Caco-2 (cell line): Measurements from ENCODE around the gene SLC25A2. TPM values are rescaled to one million over a fixed set of nuclear protein-coding genes. Genes with fewer than 3 reads are reported as not detected.

Source experiments
- BruUV-seq: library from RNA; stranded (reverse); fragments of 400-500 nt; replicated peaks from 2 replicates; lab custom pipeline; 2021; lab: Mats Ljungman, UMichigan
- CTCF ChIA-PET: fragments of 300-600 bp; sonication (Branson Sonifier 250); formaldehyde crosslinking; loops from one replicate; lab custom pipeline; 2022; ENCODE audit warnings: antibody characterized with exemption; lab: Charles Lee
- POLR2A ChIA-PET: fragments of 300-600 bp; sonication (Branson Sonifier 250); formaldehyde crosslinking; loops from one replicate; lab custom pipeline; 2022; ENCODE audit warnings: antibody characterized with exemption; lab: Charles Lee
- DNase-seq, 2 experiments: peaks; one replicate each; pipeline versions ENCODE4 v3.0.0 to v3.0.0-alpha.2; 2020 to 2022
- H3K27me3 ChIP-seq: replicated peaks from 2 replicates; pipeline ENCODE4 v1.6.0; 2011; ENCODE audit warnings: low read length; ENCODE audit not compliant: control insufficient read depth, insufficient read depth
- H3K36me3 ChIP-seq: 2 replicates; pipeline ENCODE4 v1.5.1; 2011; ENCODE audit warnings: low read length; ENCODE audit not compliant: control insufficient read depth, insufficient read depth
- H3K4me1 ChIP-seq: fragments of 250-450 bp; sonication (Bioruptor Pico); 2 replicates; pipeline ENCODE4 v1.5.1; 2020; ENCODE audit warnings: mild to moderate bottlenecking
- H3K4me3 ChIP-seq: 2 replicates; pipeline ENCODE4 v1.5.1; 2011; ENCODE audit warnings: low read depth, mild to moderate bottlenecking, control low read depth, low read length
- H3K9me3 ChIP-seq: fragments of 250-450 bp; sonication (Bioruptor Pico); 2 replicates; pipeline ENCODE4 v1.5.1; 2020; ENCODE audit warnings: mild to moderate bottlenecking, moderate library complexity
- H3K27ac Mint-ChIP-seq: one replicate; pipeline ENCODE4 v1.8.0; 2022; ENCODE audit warnings: mixed read lengths; ENCODE audit not compliant: unreplicated experiment
- H3K27me3 Mint-ChIP-seq: one replicate; pipeline ENCODE4 v1.8.0; 2022; ENCODE audit warnings: mixed read lengths; ENCODE audit not compliant: insufficient read depth, unreplicated experiment
- H3K36me3 Mint-ChIP-seq: one replicate; pipeline ENCODE4 v1.8.0; 2022; ENCODE audit warnings: mild to moderate bottlenecking, mixed read lengths; ENCODE audit not compliant: insufficient read depth, unreplicated experiment
- H3K4me1 Mint-ChIP-seq: one replicate; pipeline ENCODE4 v1.8.0; 2022; ENCODE audit warnings: low read depth, mixed read lengths; ENCODE audit not compliant: unreplicated experiment
- H3K4me3 Mint-ChIP-seq: one replicate; pipeline ENCODE4 v1.8.0; 2022; ENCODE audit warnings: mild to moderate bottlenecking, moderate library complexity, mixed read lengths; ENCODE audit not compliant: unreplicated experiment
- H3K9me3 Mint-ChIP-seq: one replicate; pipeline ENCODE4 v1.8.0; 2022; ENCODE audit warnings: mixed read lengths; ENCODE audit not compliant: unreplicated experiment
- intact Hi-C: fragments of 100-400 bp; cut with micrococcal nuclease; formaldehyde crosslinking; loops from one replicate; pipeline ENCODE4 v1.10.0; 2022; ENCODE audit not compliant: unreplicated experiment
- total RNA-seq: library from RNA; stranded (reverse); gene quantifications from 2 replicates; pipeline ENCODE4 v1.2.3, GENCODE V29; 2022
- TF ChIP-seq, protein P1 (sequence below), 2 experiments: fragments of 200-600 bp in 1 of 2; IDR thresholded peaks; 1 replicate in 1 of 2; 2 replicates in 1 of 2; pipeline versions ENCODE4 v1.5.1 to v1.8.0; 2011 to 2022; ENCODE audit warnings: antibody characterized with exemption in 1 of 2, control low read depth in 1 of 2, inconsistent platforms in 1 of 2, low read depth in 1 of 2, low read length in 1 of 2, mild to moderate bottlenecking in 1 of 2, moderate library complexity in 1 of 2; ENCODE audit not compliant: insufficient read depth in 1 of 2, severe bottlenecking in 1 of 2, unreplicated experiment in 1 of 2

The SLC25A2 gene
- total RNA-seq, 1 experiment from 2014 or later = 0.64 TPM

DNA sequence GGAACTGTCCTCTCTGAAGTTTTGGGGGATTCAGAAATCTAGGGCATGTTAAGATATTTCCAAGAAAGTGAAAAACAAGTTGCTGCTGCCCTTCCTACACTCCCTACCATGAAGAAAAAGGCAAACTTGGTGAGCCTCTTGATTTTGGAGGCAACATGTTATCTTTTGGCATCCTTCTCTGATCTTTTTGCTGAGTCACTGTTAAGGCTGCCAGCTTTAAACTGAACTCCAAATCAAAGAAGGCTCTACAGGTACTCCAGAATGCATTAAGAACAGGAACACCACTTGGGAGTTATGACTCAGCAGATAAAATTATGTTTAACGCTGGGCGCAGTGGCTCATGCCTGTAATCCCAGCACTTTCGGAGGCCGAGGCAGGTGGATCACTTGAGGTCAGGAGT is 34.7 kb downstream of the SLC25A2 start:
- no peaks in the 10 kb centered on the region for H3K4me1 Mint-ChIP-seq
- H3K27me3 Mint-ChIP-seq = no peaks in the 10 kb centered on the region
- CTCF ChIA-PET = no interaction called here
- intact Hi-C loops = no loop called here
- H3K4me3 ChIP-seq = no peak overlapping the region
- H3K4me3 Mint-ChIP-seq = no peak overlapping the region
- no peaks in the 10 kb centered on the region for H3K36me3 Mint-ChIP-seq
- peaks cover 26% of the 10 kb centered on the region; the same call in 1 of the 2 replicates for H3K9me3 ChIP-seq
- H3K27me3 ChIP-seq = no peaks in the 10 kb centered on the region
- H3K36me3 ChIP-seq = no peaks in the 10 kb centered on the region
- no peaks in the 10 kb centered on the region for H3K4me1 ChIP-seq
- TF ChIP-seq, protein P1, sequence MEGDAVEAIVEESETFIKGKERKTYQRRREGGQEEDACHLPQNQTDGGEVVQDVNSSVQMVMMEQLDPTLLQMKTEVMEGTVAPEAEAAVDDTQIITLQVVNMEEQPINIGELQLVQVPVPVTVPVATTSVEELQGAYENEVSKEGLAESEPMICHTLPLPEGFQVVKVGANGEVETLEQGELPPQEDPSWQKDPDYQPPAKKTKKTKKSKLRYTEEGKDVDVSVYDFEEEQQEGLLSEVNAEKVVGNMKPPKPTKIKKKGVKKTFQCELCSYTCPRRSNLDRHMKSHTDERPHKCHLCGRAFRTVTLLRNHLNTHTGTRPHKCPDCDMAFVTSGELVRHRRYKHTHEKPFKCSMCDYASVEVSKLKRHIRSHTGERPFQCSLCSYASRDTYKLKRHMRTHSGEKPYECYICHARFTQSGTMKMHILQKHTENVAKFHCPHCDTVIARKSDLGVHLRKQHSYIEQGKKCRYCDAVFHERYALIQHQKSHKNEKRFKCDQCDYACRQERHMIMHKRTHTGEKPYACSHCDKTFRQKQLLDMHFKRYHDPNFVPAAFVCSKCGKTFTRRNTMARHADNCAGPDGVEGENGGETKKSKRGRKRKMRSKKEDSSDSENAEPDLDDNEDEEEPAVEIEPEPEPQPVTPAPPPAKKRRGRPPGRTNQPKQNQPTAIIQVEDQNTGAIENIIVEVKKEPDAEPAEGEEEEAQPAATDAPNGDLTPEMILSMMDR (IDR thresholded peaks at IDR 0.05; ENCODE audit: insufficient read depth in 1 of 2, low read depth in 1 of 2, low read length in 1 of 2, severe bottlenecking in 1 of 2, unreplicated experiment in 1 of 2) = no peak
- no peak overlapping the region for H3K27ac Mint-ChIP-seq
- no TSS peak for BruUV-seq
- peaks cover 60% of the 10 kb centered on the region for H3K9me3 Mint-ChIP-seq
- no peak for DNase-seq
- POLR2A ChIA-PET = no interaction called here

- H3K4me1 Mint-ChIP-seq = no peaks in the 10 kb centered on the region
Measured at GRCh38 chr5:141261238-141261546, 42.7 kb downstream of the SLC25A2 start.

DNA sequence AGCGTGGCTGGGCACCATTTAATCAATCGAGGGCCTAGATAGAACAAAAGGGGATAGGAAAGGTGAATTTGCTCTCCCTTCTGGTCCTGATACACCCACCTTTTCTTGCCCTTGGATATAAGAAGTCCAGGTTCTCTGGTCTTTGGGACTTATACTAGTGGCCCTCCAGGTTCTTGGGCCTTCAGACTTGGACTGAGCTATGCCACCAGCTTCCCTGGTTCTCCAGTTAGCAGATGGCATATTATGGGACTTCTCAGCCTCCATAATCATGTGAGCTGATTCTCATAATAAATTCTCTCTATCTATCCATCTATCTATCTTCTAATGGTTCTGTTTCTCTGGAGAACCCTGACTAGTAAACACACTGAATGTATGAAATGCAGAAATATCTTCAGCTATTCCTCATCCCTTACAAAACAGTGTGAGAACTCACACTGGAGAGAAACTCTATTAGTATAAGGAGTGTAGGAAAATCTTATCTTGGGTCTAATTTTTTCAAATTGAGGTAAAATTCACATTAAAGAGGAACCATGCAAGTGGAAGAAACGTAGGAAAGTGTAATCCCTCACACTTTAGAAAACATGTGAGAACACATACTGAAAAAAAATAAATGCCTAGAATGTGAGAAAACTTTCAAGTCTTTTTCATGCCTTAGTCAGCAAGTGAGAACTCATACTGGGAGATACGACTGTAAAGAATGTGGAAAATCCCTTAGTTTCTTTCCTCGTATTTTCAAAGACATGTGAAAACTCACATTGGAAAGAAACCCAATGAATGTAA is 43.2 kb downstream of the SLC25A2 start:
- H3K36me3 Mint-ChIP-seq = no peaks in the 10 kb centered on the region

More at GRCh38 chr5:141261238-141261546, 42.7 kb downstream of the SLC25A2 start:
- ChIA-PET CTCF (no interaction called here), POLR2A (no interaction called here)
- no peaks in the 10 kb centered on the region for H3K27me3 ChIP-seq
- no peaks in the 10 kb centered on the region for H3K36me3 ChIP-seq
- BruUV-seq = no TSS peak
- no peak overlapping the region for H3K4me3 ChIP-seq
- H3K4me3 Mint-ChIP-seq = no peak overlapping the region
- H3K27me3 Mint-ChIP-seq = no peaks in the 10 kb centered on the region
- H3K4me1 ChIP-seq = no peaks in the 10 kb centered on the region
- no peak for DNase-seq
- intact Hi-C loops = no loop called here
- TF ChIP-seq, protein P1 (IDR thresholded peaks at IDR 0.05; ENCODE audit: insufficient read depth in 1 of 2, low read depth in 1 of 2, low read length in 1 of 2, severe bottlenecking in 1 of 2, unreplicated experiment in 1 of 2) = no peak
- no peak overlapping the region for H3K27ac Mint-ChIP-seq
- no peaks in the 10 kb centered on the region for H3K36me3 Mint-ChIP-seq
- peaks cover 65% of the 10 kb centered on the region for H3K9me3 Mint-ChIP-seq
- H3K9me3 ChIP-seq = peaks cover 58% of the 10 kb centered on the region

More for the DNA sequence above, 43.2 kb downstream of the SLC25A2 start:
- Mint-ChIP-seq H3K27me3 (no peaks in the 10 kb centered on the region), H3K4me1 (no peaks in the 10 kb centered on the region), H3K9me3 (peaks cover 65% of the 10 kb centered on the region), H3K27ac (no peak overlapping the region), H3K4me3 (no peak overlapping the region)
- no peak overlapping the region for H3K4me3 ChIP-seq
- H3K36me3 ChIP-seq = no peaks in the 10 kb centered on the region
- peaks cover 58% of the 10 kb centered on the region for H3K9me3 ChIP-seq
- CTCF ChIA-PET = no interaction called here
- no TSS peak for BruUV-seq
- no peaks in the 10 kb centered on the region for H3K4me1 ChIP-seq
- no peaks in the 10 kb centered on the region for H3K27me3 ChIP-seq
- intact Hi-C loops = no loop called here
- DNase-seq = no peak
- POLR2A ChIA-PET = no interaction called here
- TF ChIP-seq, protein P1 (IDR thresholded peaks at IDR 0.05; ENCODE audit: insufficient read depth in 1 of 2, low read depth in 1 of 2, low read length in 1 of 2, severe bottlenecking in 1 of 2, unreplicated experiment in 1 of 2) = no peak
